GM23248 (cell line): ENCODE results near the gene RALA.

ENCODE experiments used
- EZH2 ChIP-seq: fragments of 200-600 bp; sonication (generic); IDR thresholded peaks from 2 replicates; pipeline ENCODE4 v1.6.1; 2018; ENCODE audit warnings: antibody characterized with exemption, mild to moderate bottlenecking; ENCODE audit not compliant: insufficient read depth, poor library complexity, severe bottlenecking
- EZH2phosphoT487 ChIP-seq: fragments of 200-600 bp; sonication (generic); IDR thresholded peaks from 2 replicates; pipeline ENCODE4 v1.6.1; 2018; ENCODE audit warnings: antibody characterized with exemption, moderate library complexity, mild to moderate bottlenecking, low read depth; ENCODE audit not compliant: insufficient read depth

DNA sequence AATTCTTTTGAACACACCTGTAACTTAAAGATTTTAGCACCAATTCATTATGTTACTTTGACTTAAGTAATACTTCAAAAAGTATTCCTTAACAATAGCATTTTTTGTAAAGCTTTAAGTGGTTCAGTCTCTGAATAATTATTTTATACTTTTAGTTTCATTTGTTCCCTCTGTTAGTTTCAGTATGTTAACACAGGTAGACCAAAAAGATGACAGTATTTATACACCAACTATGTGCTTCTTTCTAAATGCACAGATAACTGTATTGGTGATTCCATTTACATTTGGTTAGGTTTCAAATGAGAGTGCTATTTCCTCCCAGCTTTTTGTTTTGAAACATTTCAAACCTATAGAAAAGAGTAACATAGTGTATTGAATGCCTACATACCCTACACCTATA, 14.0 kb downstream of the RALA start:
- TF ChIP-seq EZH2 (no peak), EZH2phosphoT487 (no peak)
